MCF 10A (cell line): Measurements from ENCODE around the gene GRIK1. TPM values are rescaled to one million over a fixed set of nuclear protein-coding genes. Genes with fewer than 3 reads are reported as not detected.

Source experiments
- BruUV-seq: library from RNA; stranded (reverse); fragments of 400-500 nt; replicated peaks from 2 replicates; lab custom pipeline; 2021; lab: Mats Ljungman, UMichigan
- CTCF ChIA-PET: fragments of 300-600 bp; sonication (Branson Sonifier 250); formaldehyde crosslinking; extraction: SDS; loops from one replicate; lab custom pipeline; 2021; ENCODE audit warnings: antibody characterized with exemption, inconsistent platforms; lab: Yijun Ruan, JAX
- POLR2A ChIA-PET: fragments of 300-600, 350-650 bp; sonication (Branson Sonifier 250); formaldehyde crosslinking; extraction: SDS; loops from one replicate; lab custom pipeline; 2020; ENCODE audit warnings: antibody characterized with exemption, inconsistent platforms; lab: Yijun Ruan, JAX
- DNase-seq: peaks from one replicate; pipeline ENCODE4 v3.0.0-alpha.2; 2018; ENCODE audit not compliant: unreplicated experiment
- H3K27ac Mint-ChIP-seq: one replicate; pipeline ENCODE4 v1.8.0; 2022; ENCODE audit warnings: mild to moderate bottlenecking, low read depth, mixed read lengths; ENCODE audit not compliant: unreplicated experiment
- H3K27me3 Mint-ChIP-seq: one replicate; pipeline ENCODE4 v1.8.0; 2022; ENCODE audit warnings: mixed read lengths; ENCODE audit not compliant: insufficient read depth, unreplicated experiment
- H3K36me3 Mint-ChIP-seq: one replicate; pipeline ENCODE4 v1.8.0; 2022; ENCODE audit warnings: mild to moderate bottlenecking, moderate library complexity, mixed read lengths; ENCODE audit not compliant: insufficient read depth, unreplicated experiment
- H3K4me1 Mint-ChIP-seq: one replicate; pipeline ENCODE4 v1.8.0; 2022; ENCODE audit warnings: mixed read lengths; ENCODE audit not compliant: insufficient read depth, unreplicated experiment
- H3K4me3 Mint-ChIP-seq: one replicate; pipeline ENCODE4 v1.8.0; 2022; ENCODE audit warnings: mild to moderate bottlenecking, moderate library complexity, mixed read lengths; ENCODE audit not compliant: unreplicated experiment
- H3K9me3 Mint-ChIP-seq: one replicate; pipeline ENCODE4 v1.8.0; 2022; ENCODE audit warnings: mixed read lengths; ENCODE audit not compliant: unreplicated experiment
- intact Hi-C: fragments of 100-400 bp; cut with micrococcal nuclease; formaldehyde crosslinking; loops from 2 replicates; pipeline ENCODE4 v1.14.1; 2022
- total RNA-seq: library from RNA; stranded (reverse); gene quantifications from 2 replicates; pipeline ENCODE4 v1.2.3, GENCODE V29; 2022
- TF ChIP-seq, protein P1 (sequence below): fragments of 200-600 bp; IDR thresholded peaks from one replicate; pipeline ENCODE4 v1.8.0; 2022; ENCODE audit warnings: antibody characterized with exemption, mild to moderate bottlenecking; ENCODE audit not compliant: unreplicated experiment

GRIK1 gene
- total RNA-seq, 1 experiment from 2014 or later = not detected

DNA sequence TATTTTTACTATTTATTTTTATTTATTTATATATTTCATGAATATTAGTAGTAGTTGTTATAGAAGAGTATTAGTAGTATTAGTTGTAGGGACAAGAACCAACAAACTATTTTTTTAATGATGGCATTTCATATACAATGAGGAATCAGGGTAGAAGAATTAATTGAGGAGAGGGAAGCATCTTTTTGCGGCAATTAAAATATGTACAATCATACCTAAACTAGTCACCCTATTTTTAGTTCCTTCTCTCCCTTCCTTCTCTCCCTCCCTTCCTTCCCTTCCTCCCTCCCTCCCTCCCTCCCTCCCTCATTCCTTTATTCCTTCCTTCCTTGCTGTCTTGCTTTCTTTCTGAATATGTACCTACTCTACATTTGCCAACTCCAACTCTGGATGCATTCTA is 189.8 kb downstream of the GRIK1 start:
- POLR2A ChIA-PET = no interaction called here
- H3K4me1 Mint-ChIP-seq = no peaks in the 10 kb centered on the region

DNA sequence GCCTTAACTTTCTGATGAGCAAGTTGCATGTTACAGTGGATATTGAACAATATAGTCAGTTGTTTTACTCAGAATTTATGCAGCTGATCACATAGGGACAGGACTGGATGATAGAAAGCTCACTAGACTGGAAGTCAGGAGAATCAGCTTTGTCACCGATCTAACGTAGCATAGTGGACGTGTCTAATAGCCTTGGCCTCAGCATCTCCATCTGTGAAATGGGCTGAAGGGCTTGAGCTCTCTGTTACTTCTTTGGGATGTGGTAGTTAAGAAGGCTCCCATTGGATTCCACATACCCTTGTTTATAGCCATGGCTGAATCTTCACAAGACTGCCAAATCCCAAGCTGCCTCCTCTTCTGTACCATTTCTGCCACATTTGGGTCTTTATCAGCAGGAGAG is 190.6 kb downstream of the GRIK1 start:
- H3K9me3 Mint-ChIP-seq = no peaks in the 10 kb centered on the region
- intact Hi-C loops = no loop called here
- ChIA-PET POLR2A (no interaction called here), CTCF (interaction anchor here (0.6 kb wide), 1 partner anchor 205 kb away, joined by 3 read pairs; no protein-coding TSS in a partner anchor)
- DNase-seq = no peak
- H3K36me3 Mint-ChIP-seq = no peaks in the 10 kb centered on the region
- H3K27me3 Mint-ChIP-seq = peaks cover 12% of the 10 kb centered on the region
- H3K27ac Mint-ChIP-seq = no peak overlapping the region
- TF ChIP-seq, protein P1, sequence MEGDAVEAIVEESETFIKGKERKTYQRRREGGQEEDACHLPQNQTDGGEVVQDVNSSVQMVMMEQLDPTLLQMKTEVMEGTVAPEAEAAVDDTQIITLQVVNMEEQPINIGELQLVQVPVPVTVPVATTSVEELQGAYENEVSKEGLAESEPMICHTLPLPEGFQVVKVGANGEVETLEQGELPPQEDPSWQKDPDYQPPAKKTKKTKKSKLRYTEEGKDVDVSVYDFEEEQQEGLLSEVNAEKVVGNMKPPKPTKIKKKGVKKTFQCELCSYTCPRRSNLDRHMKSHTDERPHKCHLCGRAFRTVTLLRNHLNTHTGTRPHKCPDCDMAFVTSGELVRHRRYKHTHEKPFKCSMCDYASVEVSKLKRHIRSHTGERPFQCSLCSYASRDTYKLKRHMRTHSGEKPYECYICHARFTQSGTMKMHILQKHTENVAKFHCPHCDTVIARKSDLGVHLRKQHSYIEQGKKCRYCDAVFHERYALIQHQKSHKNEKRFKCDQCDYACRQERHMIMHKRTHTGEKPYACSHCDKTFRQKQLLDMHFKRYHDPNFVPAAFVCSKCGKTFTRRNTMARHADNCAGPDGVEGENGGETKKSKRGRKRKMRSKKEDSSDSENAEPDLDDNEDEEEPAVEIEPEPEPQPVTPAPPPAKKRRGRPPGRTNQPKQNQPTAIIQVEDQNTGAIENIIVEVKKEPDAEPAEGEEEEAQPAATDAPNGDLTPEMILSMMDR = no peak
- no peaks in the 10 kb centered on the region for H3K4me1 Mint-ChIP-seq
- no TSS peak for BruUV-seq
- H3K4me3 Mint-ChIP-seq = no peak overlapping the region

More for the DNA sequence above, 189.8 kb downstream of the GRIK1 start:
- TF ChIP-seq, protein P1 = no peak
- Mint-ChIP-seq H3K4me3 (no peak overlapping the region), H3K27ac (no peak overlapping the region), H3K9me3 (no peaks in the 10 kb centered on the region), H3K36me3 (no peaks in the 10 kb centered on the region), H3K27me3 (peaks cover 19% of the 10 kb centered on the region)
- BruUV-seq = no TSS peak
- DNase-seq = no peak
- CTCF ChIA-PET = no interaction called here
- intact Hi-C loops = no loop called here

DNA sequence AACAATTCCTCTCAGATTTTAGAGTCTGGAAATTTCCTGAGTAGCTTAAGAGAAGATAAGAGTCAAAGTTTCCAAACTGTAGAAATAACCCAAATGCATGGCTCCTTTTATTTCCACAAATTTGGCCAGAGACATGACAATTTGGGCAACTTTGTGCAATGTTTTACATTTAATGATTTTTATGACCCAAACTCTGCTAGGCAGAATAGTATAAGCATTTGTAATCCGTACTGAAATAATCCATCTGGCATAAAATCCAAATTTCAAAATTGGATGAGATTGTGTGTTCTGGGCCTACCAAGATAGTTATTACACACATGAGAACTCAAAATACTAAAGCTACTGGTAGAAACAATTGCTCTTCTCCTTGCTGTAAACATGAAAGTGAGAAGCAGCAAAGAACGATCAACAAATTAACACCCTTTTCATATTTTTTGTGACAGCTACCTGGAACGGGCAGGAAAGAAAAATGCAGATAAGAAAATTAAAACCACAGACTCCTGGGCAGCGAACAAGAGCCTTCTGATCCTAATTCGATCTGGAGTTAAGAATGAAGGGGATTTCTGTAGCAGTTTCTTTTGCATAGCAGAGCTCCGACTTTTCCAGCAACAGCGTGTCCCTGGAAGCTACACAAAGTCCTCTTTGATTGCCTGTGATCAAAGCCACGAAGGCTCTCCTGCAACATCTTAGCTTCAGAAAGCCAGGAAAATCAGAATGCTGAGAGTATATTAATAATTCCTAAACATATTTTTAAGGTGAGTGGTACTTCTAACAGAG is 191.2 kb downstream of the GRIK1 start:
- intact Hi-C loops = no loop called here
- no peak for DNase-seq
- H3K4me3 Mint-ChIP-seq = no peak overlapping the region
- ChIA-PET POLR2A (no interaction called here), CTCF (interaction anchor here (0.6 to 0.9 kb wide), 2 partner anchors 18 to 204 kb away, joined by 3 read pairs; no protein-coding TSS in a partner anchor)
- TF ChIP-seq, protein P1 = no peak
- no peaks in the 10 kb centered on the region for H3K4me1 Mint-ChIP-seq
- no peaks in the 10 kb centered on the region for H3K36me3 Mint-ChIP-seq
- BruUV-seq = no TSS peak
- H3K27ac Mint-ChIP-seq = no peak overlapping the region
- no peaks in the 10 kb centered on the region for H3K9me3 Mint-ChIP-seq
- H3K27me3 Mint-ChIP-seq = peaks cover 11% of the 10 kb centered on the region

DNA sequence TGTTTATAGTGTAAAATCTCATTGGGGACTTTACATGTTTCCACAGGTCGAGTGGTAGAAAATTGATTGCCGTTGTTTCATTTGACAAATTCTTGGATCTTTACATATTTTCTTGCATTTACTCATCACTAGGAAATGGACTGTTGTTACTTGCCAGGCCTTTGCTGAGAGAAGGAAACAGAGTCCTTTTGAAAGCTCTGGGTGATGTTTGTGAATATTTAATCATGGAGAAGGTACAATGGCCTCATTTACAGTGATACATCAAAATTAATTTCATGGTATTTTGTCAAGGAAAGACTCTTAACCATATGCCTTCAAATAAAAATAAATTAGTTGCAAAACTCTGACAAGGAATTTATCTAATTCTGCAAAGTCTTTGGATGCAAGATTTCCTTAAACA is 198.0 kb downstream of the GRIK1 start:
- no TSS peak for BruUV-seq
- Mint-ChIP-seq H3K4me3 (no peak overlapping the region), H3K36me3 (no peaks in the 10 kb centered on the region), H3K4me1 (no peaks in the 10 kb centered on the region), H3K9me3 (no peaks in the 10 kb centered on the region), H3K27ac (no peak overlapping the region), H3K27me3 (peaks cover 11% of the 10 kb centered on the region)
- CTCF ChIA-PET = interaction anchor here (1.6 kb wide), 1 partner anchor 23 kb away, joined by 6 read pairs; no protein-coding TSS in a partner anchor
- DNase-seq = no peak
- POLR2A ChIA-PET = no interaction called here
- intact Hi-C loops = no loop called here
- TF ChIP-seq, protein P1 = no peak
